Measurements from ENCODE around the gene FIBCD1. TPM values are rescaled to one million over a fixed set of nuclear protein-coding genes. Genes with fewer than 3 reads are reported as not detected.

The FIBCD1 gene
- total RNA-seq, 2 experiments from 2014 or later: not detected

DNA sequence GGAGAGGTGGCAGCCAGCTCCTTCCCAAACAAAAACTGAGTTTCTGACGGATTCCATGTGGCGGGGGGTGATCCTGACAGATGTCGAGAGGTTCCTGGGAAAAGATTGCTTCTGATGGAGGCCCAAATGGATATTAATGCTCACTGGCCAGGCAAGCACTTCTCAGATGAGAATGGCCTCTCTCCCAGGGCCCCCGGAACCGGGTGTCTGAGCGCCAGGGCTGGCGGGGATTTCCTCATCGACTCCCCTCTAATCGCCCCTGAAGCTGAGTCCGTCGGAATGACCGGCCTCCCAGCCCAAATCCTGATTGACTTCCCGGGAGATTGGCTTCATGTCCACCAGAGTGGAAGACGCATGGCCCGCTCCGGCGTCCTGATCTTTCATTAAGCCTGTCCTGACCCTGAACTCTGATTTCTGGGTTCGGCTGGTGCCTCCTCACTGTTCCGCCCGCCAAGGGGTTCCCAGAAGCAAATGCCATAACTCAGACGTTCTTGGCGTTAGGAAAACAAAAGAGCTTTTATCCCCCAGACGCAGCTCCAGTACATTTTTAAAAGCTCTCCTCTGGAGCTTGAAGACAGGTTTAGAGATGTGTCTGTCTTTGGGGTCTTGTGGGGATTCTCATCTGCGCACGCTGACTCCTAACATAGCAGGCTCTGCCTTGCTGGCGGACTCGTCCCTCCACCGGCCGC is 17.6 kb downstream of the FIBCD1 start:
- CTCF ChIA-PET (ENCODE audit: unreplicated experiment): no interaction called here
- no peak overlapping the region for H3K4me3 ChIP-seq (ENCODE audit: low read depth, low read length, poor library complexity, severe bottlenecking)
- POLR2A ChIA-PET: no interaction called here
- no peaks in the 10 kb centered on the region for H3K9me3 ChIP-seq (ENCODE audit: low read length)
- TF ChIP-seq, protein P1, sequence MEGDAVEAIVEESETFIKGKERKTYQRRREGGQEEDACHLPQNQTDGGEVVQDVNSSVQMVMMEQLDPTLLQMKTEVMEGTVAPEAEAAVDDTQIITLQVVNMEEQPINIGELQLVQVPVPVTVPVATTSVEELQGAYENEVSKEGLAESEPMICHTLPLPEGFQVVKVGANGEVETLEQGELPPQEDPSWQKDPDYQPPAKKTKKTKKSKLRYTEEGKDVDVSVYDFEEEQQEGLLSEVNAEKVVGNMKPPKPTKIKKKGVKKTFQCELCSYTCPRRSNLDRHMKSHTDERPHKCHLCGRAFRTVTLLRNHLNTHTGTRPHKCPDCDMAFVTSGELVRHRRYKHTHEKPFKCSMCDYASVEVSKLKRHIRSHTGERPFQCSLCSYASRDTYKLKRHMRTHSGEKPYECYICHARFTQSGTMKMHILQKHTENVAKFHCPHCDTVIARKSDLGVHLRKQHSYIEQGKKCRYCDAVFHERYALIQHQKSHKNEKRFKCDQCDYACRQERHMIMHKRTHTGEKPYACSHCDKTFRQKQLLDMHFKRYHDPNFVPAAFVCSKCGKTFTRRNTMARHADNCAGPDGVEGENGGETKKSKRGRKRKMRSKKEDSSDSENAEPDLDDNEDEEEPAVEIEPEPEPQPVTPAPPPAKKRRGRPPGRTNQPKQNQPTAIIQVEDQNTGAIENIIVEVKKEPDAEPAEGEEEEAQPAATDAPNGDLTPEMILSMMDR (conservative IDR thresholded peaks at IDR 0.05; ENCODE audit: low read length): no peak
- no peak for TF ChIP-seq EZH2phosphoT487 (IDR thresholded peaks at IDR 0.05; ENCODE audit: borderline replicate concordance, low read depth, low read length)
- no peaks in the 10 kb centered on the region for H3K79me2 ChIP-seq (ENCODE audit: insufficient read depth, low read depth, low read length)
- no peaks in the 10 kb centered on the region for H4K20me1 ChIP-seq (ENCODE audit: insufficient read depth, low read length)
- no peaks in the 10 kb centered on the region for H3K36me3 ChIP-seq (ENCODE audit: insufficient read depth, low read length)
- H3K4me1 ChIP-seq (ENCODE audit: insufficient read depth, low read length, poor library complexity, severe bottlenecking): no peaks in the 10 kb centered on the region
- DNase-seq (ENCODE audit: low spot score): no peak
- intact Hi-C loops (cut with micrococcal nuclease; ENCODE audit: unreplicated experiment): no loop called here
- BruUV-seq (replicated peaks): no TSS peak
- H3K27ac ChIP-seq (ENCODE audit: low read depth, low read length, poor library complexity, severe bottlenecking): no peak overlapping the region
- no peak overlapping the region for H3K4me2 ChIP-seq (ENCODE audit: low read length)
- no peaks in the 10 kb centered on the region for H3K9me2 ChIP-seq (ENCODE audit: insufficient read depth, low read length)
- no peak overlapping the region for H2AFZ ChIP-seq (ENCODE audit: low read length)

DNA sequence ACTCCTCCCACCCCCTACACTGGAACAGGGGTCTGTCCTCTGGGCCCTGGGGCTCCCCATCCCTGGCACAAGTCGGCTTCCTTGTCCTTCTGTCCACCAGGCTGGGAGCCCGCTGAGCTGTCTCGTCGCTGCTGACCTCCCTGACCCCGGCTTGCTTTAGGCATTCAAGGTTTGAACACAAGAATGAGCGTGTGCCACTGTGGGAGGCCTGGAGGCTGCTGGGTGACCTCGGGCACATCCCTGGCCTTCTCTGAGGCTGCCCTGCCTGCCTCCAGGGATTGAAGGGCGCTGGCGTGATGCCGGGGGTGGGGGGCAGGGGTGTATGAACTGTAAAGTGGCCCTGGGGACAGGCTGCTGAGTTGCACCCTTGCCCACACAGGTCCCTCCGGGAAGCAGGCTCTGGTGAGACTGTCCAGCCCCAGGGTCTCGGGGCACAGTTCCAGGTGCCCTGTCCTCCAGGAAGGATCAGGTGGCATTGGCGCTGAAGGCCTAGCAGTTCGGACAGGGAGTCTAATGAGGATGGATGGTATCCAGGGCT is 18.2 kb downstream of the FIBCD1 start:
- no peaks in the 10 kb centered on the region for H3K9me2 ChIP-seq (ENCODE audit: insufficient read depth, low read length)
- no peaks in the 10 kb centered on the region for H3K36me3 ChIP-seq (ENCODE audit: insufficient read depth, low read length)
- H3K4me3 ChIP-seq (ENCODE audit: low read depth, low read length, poor library complexity, severe bottlenecking): no peak overlapping the region
- no peak overlapping the region for H2AFZ ChIP-seq (ENCODE audit: low read length)
- no peaks in the 10 kb centered on the region for H4K20me1 ChIP-seq (ENCODE audit: insufficient read depth, low read length)
- no peaks in the 10 kb centered on the region for H3K79me2 ChIP-seq (ENCODE audit: insufficient read depth, low read depth, low read length)
- DNase-seq (ENCODE audit: low spot score): no peak
- ChIA-PET CTCF (ENCODE audit: unreplicated experiment) (no interaction called here), POLR2A (no interaction called here)
- intact Hi-C loops (cut with micrococcal nuclease; ENCODE audit: unreplicated experiment): no loop called here
- TF ChIP-seq, protein P1 (conservative IDR thresholded peaks at IDR 0.05; ENCODE audit: low read length): no peak
- no peak for TF ChIP-seq EZH2phosphoT487 (IDR thresholded peaks at IDR 0.05; ENCODE audit: borderline replicate concordance, low read depth, low read length)
- H3K27ac ChIP-seq (ENCODE audit: low read depth, low read length, poor library complexity, severe bottlenecking): no peak overlapping the region
- H3K4me1 ChIP-seq (ENCODE audit: insufficient read depth, low read length, poor library complexity, severe bottlenecking): no peaks in the 10 kb centered on the region
- H3K4me2 ChIP-seq (ENCODE audit: low read length): no peak overlapping the region
- BruUV-seq (replicated peaks): no TSS peak
- no peaks in the 10 kb centered on the region for H3K9me3 ChIP-seq (ENCODE audit: low read length)

DNA sequence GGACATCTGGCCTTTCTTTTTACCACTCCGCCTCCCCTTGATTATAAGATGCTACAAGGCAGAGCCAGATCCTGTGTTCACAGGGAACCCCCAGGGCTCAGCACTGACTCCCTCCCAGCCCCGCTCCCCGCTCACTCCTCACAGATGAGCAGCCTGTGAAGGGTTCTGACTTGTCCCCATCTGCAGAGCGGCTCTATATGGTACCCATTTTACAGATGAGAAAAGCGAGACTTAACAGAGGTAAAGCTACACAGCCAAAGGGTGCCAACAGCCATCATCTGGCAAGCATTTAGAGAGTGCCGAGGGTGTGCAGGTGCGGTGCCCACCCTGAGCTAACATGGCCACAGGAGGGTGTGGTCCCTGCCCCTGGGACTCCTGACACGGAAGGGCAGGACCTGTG is 18.8 kb downstream of the FIBCD1 start:
- Histone ChIP-seq H3K9me2 (ENCODE audit: insufficient read depth, low read length) (no peaks in the 10 kb centered on the region), H3K4me2 (ENCODE audit: low read length) (no peak overlapping the region), H3K9me3 (ENCODE audit: low read length) (no peaks in the 10 kb centered on the region), H2AFZ (ENCODE audit: low read length) (no peak overlapping the region), H3K4me3 (ENCODE audit: low read depth, low read length, poor library complexity, severe bottlenecking) (no peak overlapping the region), H3K36me3 (ENCODE audit: insufficient read depth, low read length) (no peaks in the 10 kb centered on the region), H3K27ac (ENCODE audit: low read depth, low read length, poor library complexity, severe bottlenecking) (no peak overlapping the region), H3K4me1 (ENCODE audit: insufficient read depth, low read length, poor library complexity, severe bottlenecking) (no peaks in the 10 kb centered on the region), H3K79me2 (ENCODE audit: insufficient read depth, low read depth, low read length) (no peaks in the 10 kb centered on the region), H4K20me1 (ENCODE audit: insufficient read depth, low read length) (no peaks in the 10 kb centered on the region)
- ChIA-PET POLR2A (no interaction called here), CTCF (ENCODE audit: unreplicated experiment) (no interaction called here)
- intact Hi-C loops (cut with micrococcal nuclease; ENCODE audit: unreplicated experiment): no loop called here
- no TSS peak for BruUV-seq (replicated peaks)
- TF ChIP-seq, protein P1 (conservative IDR thresholded peaks at IDR 0.05; ENCODE audit: low read length): no peak
- no peak for TF ChIP-seq EZH2phosphoT487 (IDR thresholded peaks at IDR 0.05; ENCODE audit: borderline replicate concordance, low read depth, low read length)
- DNase-seq (ENCODE audit: low spot score): no peak

All from OCI-LY7 (cell line).